Neural progenitor cell (in vitro differentiated cells): Measurements from ENCODE around the gene BHLHA15.

Source experiments
- EZH2 ChIP-seq: fragments of 200-600 bp; sonication (generic); IDR thresholded peaks from 2 replicates; pipeline ENCODE4 v1.6.1; 2017; ENCODE audit warnings: antibody characterized with exemption, mild to moderate bottlenecking, moderate library complexity
- EZH2phosphoT487 ChIP-seq: fragments of 200-600 bp; sonication (generic); IDR thresholded peaks from 2 replicates; pipeline ENCODE4 v1.6.1; 2017; ENCODE audit warnings: antibody characterized with exemption
- TF ChIP-seq, protein P1 (sequence below): fragments of 200-600 bp; sonication (generic); IDR thresholded peaks from 2 replicates; pipeline ENCODE4 v1.5.1; 2017; ENCODE audit warnings: antibody characterized with exemption, mild to moderate bottlenecking

- TF ChIP-seq, protein P1, sequence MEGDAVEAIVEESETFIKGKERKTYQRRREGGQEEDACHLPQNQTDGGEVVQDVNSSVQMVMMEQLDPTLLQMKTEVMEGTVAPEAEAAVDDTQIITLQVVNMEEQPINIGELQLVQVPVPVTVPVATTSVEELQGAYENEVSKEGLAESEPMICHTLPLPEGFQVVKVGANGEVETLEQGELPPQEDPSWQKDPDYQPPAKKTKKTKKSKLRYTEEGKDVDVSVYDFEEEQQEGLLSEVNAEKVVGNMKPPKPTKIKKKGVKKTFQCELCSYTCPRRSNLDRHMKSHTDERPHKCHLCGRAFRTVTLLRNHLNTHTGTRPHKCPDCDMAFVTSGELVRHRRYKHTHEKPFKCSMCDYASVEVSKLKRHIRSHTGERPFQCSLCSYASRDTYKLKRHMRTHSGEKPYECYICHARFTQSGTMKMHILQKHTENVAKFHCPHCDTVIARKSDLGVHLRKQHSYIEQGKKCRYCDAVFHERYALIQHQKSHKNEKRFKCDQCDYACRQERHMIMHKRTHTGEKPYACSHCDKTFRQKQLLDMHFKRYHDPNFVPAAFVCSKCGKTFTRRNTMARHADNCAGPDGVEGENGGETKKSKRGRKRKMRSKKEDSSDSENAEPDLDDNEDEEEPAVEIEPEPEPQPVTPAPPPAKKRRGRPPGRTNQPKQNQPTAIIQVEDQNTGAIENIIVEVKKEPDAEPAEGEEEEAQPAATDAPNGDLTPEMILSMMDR, result no peak
- TF ChIP-seq EZH2, result no peak
- no peak for TF ChIP-seq EZH2phosphoT487
These were observed 33.7 kb upstream of the BHLHA15 start for GRCh38 chr7:98177553-98177952.
